Activated naive CD4-positive, alpha-beta T cell treated with anti-CD3 and anti-CD28 coated beads, Interleukin-2, amount 10 ng/mL, durations not matched to agents 7 days and 5 days (primary cell): ENCODE results near the gene GDPD5.
"Not testable (repeated sequence)": the region's sequence is repeated elsewhere in the genome, so short reads cannot be mapped to it uniquely, and the experiment has no call there.

Source experiments
- CTCF ChIA-PET: fragments of 350-600 bp; sonication (Branson Sonifier 250); formaldehyde crosslinking; loops from one replicate; lab custom pipeline; 2021; ENCODE audit warnings: antibody characterized with exemption; lab: Charles Lee
- DNase-seq: peaks from one replicate; pipeline ENCODE4 v3.0.0-alpha.2; 2020
- H3K27ac Mint-ChIP-seq: one replicate; pipeline ENCODE4 v1.8.0; 2021; ENCODE audit warnings: mild to moderate bottlenecking, moderate library complexity, mixed read lengths
- H3K27me3 Mint-ChIP-seq: one replicate; pipeline ENCODE4 v1.8.0; 2021; ENCODE audit warnings: mild to moderate bottlenecking, mixed read lengths
- H3K36me3 Mint-ChIP-seq: one replicate; pipeline ENCODE4 v1.8.0; 2021; ENCODE audit warnings: mixed read lengths
- H3K4me1 Mint-ChIP-seq: one replicate; pipeline ENCODE4 v1.8.0; 2021; ENCODE audit warnings: mixed read lengths
- H3K4me3 Mint-ChIP-seq: one replicate; pipeline ENCODE4 v1.8.0; 2021; ENCODE audit warnings: mild to moderate bottlenecking, moderate library complexity, mixed read lengths
- H3K9me3 Mint-ChIP-seq: one replicate; pipeline ENCODE4 v1.8.0; 2021; ENCODE audit warnings: mixed read lengths

Gene GDPD5

GRCh38 chr11:75428281-75428724 lies 97.4 kb downstream of the GDPD5 start:
- DNase-seq: peak; percentile 79
- CTCF ChIA-PET: interaction anchor here (1.2 kb wide), 1 partner anchor 104 kb away, joined by 3 read pairs; no protein-coding TSS in a partner anchor

GRCh38 chr11:75427181-75427580 lies 98.6 kb downstream of the GDPD5 start:
- peaks cover 7% of the 10 kb centered on the region for H3K9me3 Mint-ChIP-seq
- H3K27ac Mint-ChIP-seq: no peak overlapping the region
- CTCF ChIA-PET: interaction anchor here (1.6 kb wide), 1 partner anchor 16 kb away, joined by 3 read pairs; no protein-coding TSS in a partner anchor
- H3K4me3 Mint-ChIP-seq: no peak overlapping the region
- DNase-seq: no peak
- peaks cover 11% of the 10 kb centered on the region for H3K36me3 Mint-ChIP-seq
- peaks cover 26% of the 10 kb centered on the region for H3K4me1 Mint-ChIP-seq
- peaks cover 54% of the 10 kb centered on the region for H3K27me3 Mint-ChIP-seq

More at GRCh38 chr11:75428281-75428724, 97.4 kb downstream of the GDPD5 start:
- H3K36me3 Mint-ChIP-seq: peaks cover 11% of the 10 kb centered on the region
- peaks cover 26% of the 10 kb centered on the region for H3K4me1 Mint-ChIP-seq
- H3K9me3 Mint-ChIP-seq: peaks cover 7% of the 10 kb centered on the region
- H3K4me3 Mint-ChIP-seq: peak overlapping the region; percentile 48
- H3K27me3 Mint-ChIP-seq: peaks cover 65% of the 10 kb centered on the region
- peak overlapping the region; percentile 45 for H3K27ac Mint-ChIP-seq

- Mint-ChIP-seq H3K36me3 (peaks cover 11% of the 10 kb centered on the region), H3K4me3 (no peak overlapping the region)
- CTCF ChIA-PET: interaction anchor here (1.1 to 1.6 kb wide), 3 partner anchors 17 to 284 kb away, joined by 3 read pairs; no protein-coding TSS in a partner anchor
Measured at GRCh38 chr11:75426720-75427086, 99.0 kb downstream of the GDPD5 start.

GRCh38 chr11:75425422-75425821 lies 100.3 kb downstream of the GDPD5 start:
- Mint-ChIP-seq H3K27me3 (peaks cover 37% of the 10 kb centered on the region), H3K36me3 (peaks cover 8% of the 10 kb centered on the region), H3K4me3 (no peak overlapping the region), H3K27ac (no peak overlapping the region), H3K4me1 (peaks cover 16% of the 10 kb centered on the region), H3K9me3 (peaks cover 7% of the 10 kb centered on the region)
- CTCF ChIA-PET: interaction anchor here (0.6 to 3.5 kb wide), 9 partner anchors 9 to 283 kb away, joined by 3 to 16 read pairs (median 3); no protein-coding TSS in a partner anchor
- no peak for DNase-seq

More at GRCh38 chr11:75426720-75427086, 99.0 kb downstream of the GDPD5 start:
- H3K27me3 Mint-ChIP-seq: peaks cover 49% of the 10 kb centered on the region
- peaks cover 26% of the 10 kb centered on the region for H3K4me1 Mint-ChIP-seq
- peaks cover 7% of the 10 kb centered on the region for H3K9me3 Mint-ChIP-seq
- no peak overlapping the region for H3K27ac Mint-ChIP-seq
- DNase-seq: no peak

- H3K4me3 Mint-ChIP-seq: no peak overlapping the region
- peaks cover 6% of the 10 kb centered on the region for H3K9me3 Mint-ChIP-seq
- no peak for DNase-seq
- CTCF ChIA-PET: interaction anchor here (0.6 to 3.5 kb wide), 3 partner anchors 11 to 1941 kb away, joined by 3 to 16 read pairs (median 7); no protein-coding TSS in a partner anchor
- peaks cover 14% of the 10 kb centered on the region for H3K4me1 Mint-ChIP-seq
- H3K27ac Mint-ChIP-seq: no peak overlapping the region
- peaks cover 7% of the 10 kb centered on the region for H3K36me3 Mint-ChIP-seq
- H3K27me3 Mint-ChIP-seq: peaks cover 32% of the 10 kb centered on the region
Measured at GRCh38 chr11:75424396-75424795, 101.3 kb downstream of the GDPD5 start.

GRCh38 chr11:75423721-75424120 lies 102.0 kb downstream of the GDPD5 start:
- no peak for DNase-seq
- Mint-ChIP-seq H3K9me3 (no peaks in the 10 kb centered on the region), H3K4me3 (no peak overlapping the region), H3K36me3 (peaks cover 2% of the 10 kb centered on the region), H3K27ac (peak overlapping the region; percentile 8), H3K4me1 (peaks cover 7% of the 10 kb centered on the region), H3K27me3 (peaks cover 25% of the 10 kb centered on the region)
- CTCF ChIA-PET: interaction anchor here (0.9 to 3.5 kb wide), 2 partner anchors 16 to 24 kb away, joined by 3 to 16 read pairs; partner anchors contain the start of gene RPS3

GRCh38 chr11:75422248-75423231 lies 103.2 kb downstream of the GDPD5 start:
- CTCF ChIA-PET: interaction anchor here (0.9 to 3.5 kb wide), 2 partner anchors 15 to 23 kb away, joined by 3 to 16 read pairs; partner anchors contain the start of gene RPS3
- no peak for DNase-seq
- Mint-ChIP-seq H3K36me3 (peaks cover 2% of the 10 kb centered on the region), H3K9me3 (no peaks in the 10 kb centered on the region), H3K4me3 (no peak overlapping the region), H3K27ac (no peak overlapping the region), H3K4me1 (no peaks in the 10 kb centered on the region), H3K27me3 (peaks cover 13% of the 10 kb centered on the region)

- Mint-ChIP-seq H3K27ac (no peak overlapping the region), H3K36me3 (peaks cover 4% of the 10 kb centered on the region), H3K4me3 (no peak overlapping the region), H3K27me3 (peaks cover 6% of the 10 kb centered on the region), H3K9me3 (no peaks in the 10 kb centered on the region), H3K4me1 (no peaks in the 10 kb centered on the region)
- no peak for DNase-seq
- CTCF ChIA-PET: interaction anchor here (2.2 kb wide), 1 partner anchor 14 kb away, joined by 6 read pairs; no protein-coding TSS in a partner anchor
Measured at GRCh38 chr11:75421902-75422247, 103.9 kb downstream of the GDPD5 start.

GRCh38 chr11:75421035-75421602 lies 104.6 kb downstream of the GDPD5 start:
- H3K27me3 Mint-ChIP-seq: no peaks in the 10 kb centered on the region
- CTCF ChIA-PET: interaction anchor here (2.2 kb wide), 1 partner anchor 13 kb away, joined by 6 read pairs; no protein-coding TSS in a partner anchor
- H3K27ac Mint-ChIP-seq: no peak overlapping the region
- H3K4me1 Mint-ChIP-seq: no peaks in the 10 kb centered on the region
- DNase-seq: no peak
- H3K36me3 Mint-ChIP-seq: peaks cover 4% of the 10 kb centered on the region
- H3K4me3 Mint-ChIP-seq: no peak overlapping the region
- no peaks in the 10 kb centered on the region for H3K9me3 Mint-ChIP-seq

GRCh38 chr11:75420224-75421034 lies 105.3 kb downstream of the GDPD5 start:
- H3K4me3 Mint-ChIP-seq: no peak overlapping the region
- no peaks in the 10 kb centered on the region for H3K27me3 Mint-ChIP-seq
- no peak for DNase-seq
- CTCF ChIA-PET: interaction anchor here (2.2 kb wide), 1 partner anchor 12 kb away, joined by 6 read pairs; no protein-coding TSS in a partner anchor
- no peaks in the 10 kb centered on the region for H3K9me3 Mint-ChIP-seq
- no peaks in the 10 kb centered on the region for H3K4me1 Mint-ChIP-seq
- H3K27ac Mint-ChIP-seq: no peak overlapping the region
- H3K36me3 Mint-ChIP-seq: peaks cover 6% of the 10 kb centered on the region

GRCh38 chr11:75413864-75414263 lies 111.9 kb downstream of the GDPD5 start:
- Mint-ChIP-seq H3K36me3 (peaks cover 11% of the 10 kb centered on the region), H3K27me3 (no peaks in the 10 kb centered on the region), H3K27ac (no peak overlapping the region), H3K4me1 (no peaks in the 10 kb centered on the region), H3K9me3 (no peaks in the 10 kb centered on the region), H3K4me3 (no peak overlapping the region)
- CTCF ChIA-PET: interaction anchor here (0.5 to 1.4 kb wide), 3 partner anchors 11 to 146 kb away, joined by 3 to 7 read pairs (median 4); no protein-coding TSS in a partner anchor
- no peak for DNase-seq

- H3K36me3 Mint-ChIP-seq: peaks cover 14% of the 10 kb centered on the region
- CTCF ChIA-PET: interaction anchor here (0.7 to 1.4 kb wide), 2 partner anchors 12 to 13 kb away, joined by 3 to 7 read pairs; no protein-coding TSS in a partner anchor
- H3K9me3 Mint-ChIP-seq, H3K4me3 Mint-ChIP-seq, H3K4me1 Mint-ChIP-seq, H3K27ac Mint-ChIP-seq, DNase-seq, H3K27me3 Mint-ChIP-seq: not testable (repeated sequence)
Measured at GRCh38 chr11:75413146-75413545, 112.6 kb downstream of the GDPD5 start.

- DNase-seq, H3K27me3 Mint-ChIP-seq, H3K27ac Mint-ChIP-seq, CTCF ChIA-PET, H3K4me3 Mint-ChIP-seq, H3K4me1 Mint-ChIP-seq, H3K9me3 Mint-ChIP-seq: not testable (repeated sequence)
- H3K36me3 Mint-ChIP-seq: peaks cover 28% of the 10 kb centered on the region
Measured at GRCh38 chr11:75409971-75410370, 115.8 kb downstream of the GDPD5 start.
